Left renal cortex interstitium (tissue), 4 donors: ENCODE measurements around the gene ZCCHC7. TPM values are rescaled to one million over a fixed set of nuclear protein-coding genes. Genes with fewer than 3 reads are reported as not detected.
"Not testable (repeated sequence)": the region's sequence is repeated elsewhere in the genome, so short reads cannot be mapped to it uniquely, and the experiment has no call there.

Experiments
- DNase-seq, 4 donors: peaks; one replicate each; pipeline ENCODE4 v3.0.0-alpha.2; 2013; ENCODE audit warnings: low read depth in 4 of 4, low spot score in 2 of 4, missing footprints in 1 of 4
- polyA plus RNA-seq, 4 donors: library from polyadenylated mRNA; unstranded; fragments of 120-200 nt; gene quantifications; one replicate each; pipeline ENCODE4 v1.2.1, GENCODE V29; 2013; ENCODE audit not compliant: insufficient read length in 4 of 4

The ZCCHC7 gene
- polyA plus RNA-seq, 4 donors = 22.1 to 27.9 (median 24.6) TPM

- no peak for DNase-seq
Observed at GRCh38 chr9:37167456-37168047, 47.2 kb downstream of the ZCCHC7 start.

GRCh38 chr9:37172557-37172956 lies 52.2 kb downstream of the ZCCHC7 start:
- DNase-seq = no peak

GRCh38 chr9:37174247-37174646 lies 53.9 kb downstream of the ZCCHC7 start:
- DNase-seq = no peak

GRCh38 chr9:37178742-37179141 lies 58.4 kb downstream of the ZCCHC7 start:
- no peak for DNase-seq

- DNase-seq = no peak
Observed at GRCh38 chr9:37179576-37179975, 59.2 kb downstream of the ZCCHC7 start.

GRCh38 chr9:37180138-37180537 lies 59.8 kb downstream of the ZCCHC7 start:
- no peak for DNase-seq

GRCh38 chr9:37182718-37183117 lies 62.3 kb downstream of the ZCCHC7 start:
- no peak for DNase-seq

GRCh38 chr9:37184905-37185867 lies 64.8 kb downstream of the ZCCHC7 start:
- no peak for DNase-seq

- no peak for DNase-seq
Observed at GRCh38 chr9:37187292-37187691, 66.9 kb downstream of the ZCCHC7 start.

- no peak for DNase-seq
Observed at GRCh38 chr9:37187713-37188439, 67.5 kb downstream of the ZCCHC7 start.

- DNase-seq = not testable (repeated sequence)
Observed at GRCh38 chr9:37190739-37191138, 70.4 kb downstream of the ZCCHC7 start.

GRCh38 chr9:37191403-37192089 lies 71.2 kb downstream of the ZCCHC7 start:
- no peak for DNase-seq

- DNase-seq = no peak
Observed at GRCh38 chr9:37192803-37193202, 72.4 kb downstream of the ZCCHC7 start.

- no peak for DNase-seq
Observed at GRCh38 chr9:37197158-37198038, 77.0 kb downstream of the ZCCHC7 start.

- DNase-seq = no peak
Observed at GRCh38 chr9:37198039-37198729, 77.8 kb downstream of the ZCCHC7 start.

GRCh38 chr9:37198831-37199230 lies 78.5 kb downstream of the ZCCHC7 start:
- no peak for DNase-seq

- peak in 1 of 4 donors; percentile 16 for DNase-seq
Observed at GRCh38 chr9:37200433-37201005, 80.1 kb downstream of the ZCCHC7 start.

GRCh38 chr9:37201581-37201980 lies 81.2 kb downstream of the ZCCHC7 start:
- DNase-seq = no peak

GRCh38 chr9:37202091-37202490 lies 81.7 kb downstream of the ZCCHC7 start:
- no peak for DNase-seq
